Activated CD4-positive, alpha-beta memory T cell treated with anti-CD3 and anti-CD28 coated beads for 36 hours (primary cell): ENCODE data around the gene SCML2. TPM values are rescaled to one million over a fixed set of nuclear protein-coding genes. Genes with fewer than 3 reads are reported as not detected.
"Not testable (repeated sequence)": the region's sequence is repeated elsewhere in the genome, so short reads cannot be mapped to it uniquely, and the experiment has no call there.

Experiments used
- CTCF ChIA-PET: fragments of 350-600 bp; sonication (Branson Sonifier 250); formaldehyde crosslinking; loops from one replicate; lab custom pipeline; 2021; ENCODE audit warnings: antibody characterized with exemption, inconsistent platforms; lab: Charles Lee
- POLR2A ChIA-PET: fragments of 350-600 bp; sonication (Branson Sonifier 250); formaldehyde crosslinking; loops from one replicate; lab custom pipeline; 2021; ENCODE audit warnings: antibody characterized with exemption; lab: Charles Lee
- DNase-seq: peaks from one replicate; pipeline ENCODE4 v3.0.0-alpha.2; 2020
- H3K27ac Mint-ChIP-seq: one replicate; pipeline ENCODE4 v1.8.0; 2021; ENCODE audit warnings: mixed read lengths
- H3K27me3 Mint-ChIP-seq: one replicate; pipeline ENCODE4 v1.8.0; 2021; ENCODE audit warnings: mixed read lengths
- H3K36me3 Mint-ChIP-seq: one replicate; pipeline ENCODE4 v1.8.0; 2021; ENCODE audit warnings: mixed read lengths
- H3K4me1 Mint-ChIP-seq: one replicate; pipeline ENCODE4 v1.8.0; 2021; ENCODE audit warnings: low read depth, mixed read lengths
- H3K4me3 Mint-ChIP-seq: one replicate; pipeline ENCODE4 v1.8.0; 2021; ENCODE audit warnings: mild to moderate bottlenecking, mixed read lengths
- H3K9me3 Mint-ChIP-seq: one replicate; pipeline ENCODE4 v1.8.0; 2021; ENCODE audit warnings: mixed read lengths
- intact Hi-C: fragments of 100-400 bp; cut with micrococcal nuclease; formaldehyde crosslinking; loops from one replicate; pipeline ENCODE4 v1.15.1; 2023
- total RNA-seq, 2 experiments: library from RNA; stranded (reverse); gene quantifications; one replicate each; pipeline ENCODE4 v1.2.3, GENCODE V29; 2021

The SCML2 gene
- 1 to 10 TPM; 2.2 to 2.3 TPM for total RNA-seq

- Mint-ChIP-seq H3K27me3 (peaks cover 4% of the 10 kb centered on the region), H3K36me3 (no peaks in the 10 kb centered on the region), H3K27ac (no peak within 1 kb of the TSS), H3K4me3 (peak within 1 kb of the TSS; percentile 71), H3K9me3 (no peaks in the 10 kb centered on the region), H3K4me1 (peaks cover 2% of the 10 kb centered on the region)
- intact Hi-C loops, result no loop called here
- CTCF ChIA-PET, result interaction anchor here (3.0 kb wide), 1 partner anchor 23 kb away, joined by 12 read pairs; no protein-coding TSS in a partner anchor
- DNase-seq, result peak; percentile 40
- POLR2A ChIA-PET, result no interaction called here
Observed at GRCh38 chrX:18354369-18355223, at the start of gene SCML2. Gene SCML2 (minus strand): TSS chrX:18354688. CDS start chrX:18334071, 20,617 bp downstream.

- H3K36me3 Mint-ChIP-seq, result no peaks in the 10 kb centered on the region
- POLR2A ChIA-PET, result no interaction called here
- H3K27me3 Mint-ChIP-seq, result no peaks in the 10 kb centered on the region
- H3K27ac Mint-ChIP-seq, result no peak overlapping the region
- H3K4me1 Mint-ChIP-seq, result no peaks in the 10 kb centered on the region
- no peaks in the 10 kb centered on the region for H3K9me3 Mint-ChIP-seq
- no peak for DNase-seq
- CTCF ChIA-PET, result no interaction called here
- no peak overlapping the region for H3K4me3 Mint-ChIP-seq
- intact Hi-C loops, result no loop called here
Observed at GRCh38 chrX:18401848-18402213, 47.3 kb upstream of the SCML2 start.

GRCh38 chrX:18394477-18394876 is 40.0 kb upstream of the SCML2 start:
- Mint-ChIP-seq H3K27me3 (no peaks in the 10 kb centered on the region), H3K4me1 (no peaks in the 10 kb centered on the region), H3K27ac (no peak overlapping the region), H3K4me3 (no peak overlapping the region), H3K36me3 (no peaks in the 10 kb centered on the region), H3K9me3 (no peaks in the 10 kb centered on the region)
- no peak for DNase-seq
- ChIA-PET POLR2A (no interaction called here), CTCF (no interaction called here)
- intact Hi-C loops, result no loop called here

- H3K27ac Mint-ChIP-seq, result no peak overlapping the region
- no peaks in the 10 kb centered on the region for H3K27me3 Mint-ChIP-seq
- no peaks in the 10 kb centered on the region for H3K4me1 Mint-ChIP-seq
- POLR2A ChIA-PET, result no interaction called here
- peak; percentile 55 for DNase-seq
- H3K36me3 Mint-ChIP-seq, result no peaks in the 10 kb centered on the region
- intact Hi-C loops, result loop anchor here (1.0 kb wide), 1 partner anchor 943 kb away; no protein-coding TSS in a partner anchor
- no peak overlapping the region for H3K4me3 Mint-ChIP-seq
- H3K9me3 Mint-ChIP-seq, result no peaks in the 10 kb centered on the region
- CTCF ChIA-PET, result interaction anchor here (1.2 to 1.6 kb wide), 2 partner anchors 10 to 943 kb away, joined by 4 to 6 read pairs; no protein-coding TSS in a partner anchor
Observed at GRCh38 chrX:18390941-18391538, 36.6 kb upstream of the SCML2 start.

- DNase-seq, result no peak
- POLR2A ChIA-PET, result no interaction called here
- Mint-ChIP-seq H3K4me1 (no peaks in the 10 kb centered on the region), H3K4me3 (no peak overlapping the region), H3K9me3 (no peaks in the 10 kb centered on the region), H3K36me3 (no peaks in the 10 kb centered on the region), H3K27me3 (no peaks in the 10 kb centered on the region), H3K27ac (no peak overlapping the region)
- intact Hi-C loops, result no loop called here
- CTCF ChIA-PET, result interaction anchor here (1.6 kb wide), 1 partner anchor 944 kb away, joined by 6 read pairs; no protein-coding TSS in a partner anchor
Observed at GRCh38 chrX:18389966-18390365, 35.5 kb upstream of the SCML2 start.

- Mint-ChIP-seq H3K9me3 (no peaks in the 10 kb centered on the region), H3K27ac (no peak overlapping the region), H3K27me3 (peaks cover 2% of the 10 kb centered on the region), H3K4me3 (no peak overlapping the region), H3K4me1 (peaks cover 5% of the 10 kb centered on the region), H3K36me3 (no peaks in the 10 kb centered on the region)
- intact Hi-C loops, result loop anchor here (2.0 to 10.0 kb wide), 2 partner anchors 589 to 633 kb away; no protein-coding TSS in a partner anchor
- POLR2A ChIA-PET, result no interaction called here
- peak; percentile 30 for DNase-seq
- CTCF ChIA-PET, result interaction anchor here (0.9 to 1.5 kb wide), 8 partner anchors 22 to 644 kb away, joined by 3 to 12 read pairs (median 4); partner anchors contain the start of gene SCML2
Observed at GRCh38 chrX:18377796-18378195, 23.3 kb upstream of the SCML2 start.

GRCh38 chrX:18375131-18375805 is 20.8 kb upstream of the SCML2 start:
- H3K4me1 Mint-ChIP-seq, H3K27ac Mint-ChIP-seq: not testable (repeated sequence)

GRCh38 chrX:18369096-18369495 is 14.6 kb upstream of the SCML2 start:
- intact Hi-C loops, H3K4me1 Mint-ChIP-seq, H3K36me3 Mint-ChIP-seq, POLR2A ChIA-PET, DNase-seq, H3K4me3 Mint-ChIP-seq, H3K9me3 Mint-ChIP-seq, H3K27me3 Mint-ChIP-seq, CTCF ChIA-PET, H3K27ac Mint-ChIP-seq: not testable (repeated sequence)

More at GRCh38 chrX:18375131-18375805, 20.8 kb upstream of the SCML2 start:
- H3K27me3 Mint-ChIP-seq, POLR2A ChIA-PET, H3K36me3 Mint-ChIP-seq, DNase-seq, CTCF ChIA-PET, H3K4me3 Mint-ChIP-seq, H3K9me3 Mint-ChIP-seq: not testable (repeated sequence)
- intact Hi-C loops, result loop anchor here (10.0 kb wide), 1 partner anchor 630 kb away; no protein-coding TSS in a partner anchor

- CTCF ChIA-PET, result no interaction called here
- Mint-ChIP-seq H3K27me3 (peaks cover 2% of the 10 kb centered on the region), H3K9me3 (no peaks in the 10 kb centered on the region), H3K36me3 (no peaks in the 10 kb centered on the region), H3K4me1 (no peaks in the 10 kb centered on the region), H3K4me3 (no peak overlapping the region), H3K27ac (no peak overlapping the region)
- DNase-seq, result no peak
- intact Hi-C loops, result no loop called here
- POLR2A ChIA-PET, result interaction anchor here (0.5 kb wide), 1 partner anchor 11 kb away, joined by 3 read pairs; no protein-coding TSS in a partner anchor
Observed at GRCh38 chrX:18368402-18368801, 13.9 kb upstream of the SCML2 start.

GRCh38 chrX:18360867-18361266 is 6.4 kb upstream of the SCML2 start:
- no peak for DNase-seq
- H3K36me3 Mint-ChIP-seq, result no peaks in the 10 kb centered on the region
- CTCF ChIA-PET, result no interaction called here
- POLR2A ChIA-PET, result no interaction called here
- no peak overlapping the region for H3K4me3 Mint-ChIP-seq
- no peaks in the 10 kb centered on the region for H3K4me1 Mint-ChIP-seq
- H3K9me3 Mint-ChIP-seq, result no peaks in the 10 kb centered on the region
- no peak overlapping the region for H3K27ac Mint-ChIP-seq
- intact Hi-C loops, result no loop called here
- peaks cover 2% of the 10 kb centered on the region for H3K27me3 Mint-ChIP-seq

- Mint-ChIP-seq H3K9me3 (no peaks in the 10 kb centered on the region), H3K36me3 (no peaks in the 10 kb centered on the region), H3K4me3 (peak overlapping the region; percentile 71), H3K4me1 (peaks cover 2% of the 10 kb centered on the region), H3K27ac (no peak overlapping the region), H3K27me3 (peaks cover 4% of the 10 kb centered on the region)
- intact Hi-C loops, result no loop called here
- peak; percentile 23 for DNase-seq
- CTCF ChIA-PET, result interaction anchor here (3.0 kb wide), 1 partner anchor 24 kb away, joined by 12 read pairs; no protein-coding TSS in a partner anchor
- POLR2A ChIA-PET, result no interaction called here
Observed at GRCh38 chrX:18353931-18354368, 538 bp downstream of the SCML2 start.

- H3K27me3 Mint-ChIP-seq, result peaks cover 4% of the 10 kb centered on the region
- intact Hi-C loops, result no loop called here
- no peaks in the 10 kb centered on the region for H3K36me3 Mint-ChIP-seq
- ChIA-PET POLR2A (interaction anchor here (0.6 kb wide), 1 partner anchor 27 kb away, joined by 7 read pairs; no protein-coding TSS in a partner anchor), CTCF (no interaction called here)
- H3K27ac Mint-ChIP-seq, result no peak overlapping the region
- H3K4me3 Mint-ChIP-seq, result no peak overlapping the region
- DNase-seq, result no peak
- peaks cover 2% of the 10 kb centered on the region for H3K4me1 Mint-ChIP-seq
- H3K9me3 Mint-ChIP-seq, result no peaks in the 10 kb centered on the region
Observed at GRCh38 chrX:18351784-18352183, 2.7 kb downstream of the SCML2 start.
